Amniotic epithelial cell (primary cell): ENCODE measurements around the gene DIS3L2.
"Not testable (repeated sequence)": the region's sequence is repeated elsewhere in the genome, so short reads cannot be mapped to it uniquely, and the experiment has no call there.

Source experiments
- DNase-seq: peaks from one replicate; pipeline ENCODE4 v3.0.0-alpha.2; 2010; ENCODE audit warnings: low read depth

Gene DIS3L2

DNA sequence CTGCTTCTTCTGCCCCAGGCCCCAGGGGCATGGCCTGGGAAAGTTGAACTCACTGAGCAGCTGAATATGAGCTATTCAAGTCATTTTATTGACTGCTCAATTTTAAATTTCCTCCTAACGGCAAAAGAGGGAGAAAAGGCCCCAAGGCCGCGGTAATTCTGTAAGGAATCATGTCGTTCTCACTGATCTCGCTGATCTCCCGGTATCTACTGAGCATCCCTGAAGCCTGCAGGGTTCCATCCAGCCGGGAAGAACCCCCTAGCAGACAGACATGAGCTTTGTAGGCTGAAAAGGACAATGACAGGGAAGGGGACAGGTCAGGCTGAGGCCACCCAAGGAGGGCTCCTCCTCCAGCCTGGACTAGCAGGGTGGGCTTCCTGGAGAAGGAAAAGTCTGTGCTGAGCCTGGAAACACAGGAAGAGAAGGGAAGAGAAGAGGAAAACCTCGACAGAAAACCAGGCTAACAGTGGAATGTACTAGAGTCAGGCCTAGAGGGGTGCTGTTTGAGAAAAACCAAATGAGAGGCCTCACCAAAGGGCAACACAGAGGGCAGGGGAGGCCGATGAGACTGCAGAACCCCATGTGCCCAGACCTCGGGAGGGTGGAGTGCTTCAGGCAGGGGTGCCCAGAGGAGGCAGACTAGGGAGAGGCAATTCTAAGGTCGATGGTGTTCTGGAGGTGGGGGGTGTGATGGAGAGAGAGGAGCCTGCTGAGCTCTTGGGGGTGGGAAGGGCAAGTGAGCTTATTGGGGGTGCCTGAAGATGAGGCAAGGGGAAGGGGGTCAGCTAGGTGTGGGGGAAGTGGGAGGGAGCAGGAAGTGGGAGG lies 32.4 kb upstream of the DIS3L2 start:
- DNase-seq: no peak

DNA sequence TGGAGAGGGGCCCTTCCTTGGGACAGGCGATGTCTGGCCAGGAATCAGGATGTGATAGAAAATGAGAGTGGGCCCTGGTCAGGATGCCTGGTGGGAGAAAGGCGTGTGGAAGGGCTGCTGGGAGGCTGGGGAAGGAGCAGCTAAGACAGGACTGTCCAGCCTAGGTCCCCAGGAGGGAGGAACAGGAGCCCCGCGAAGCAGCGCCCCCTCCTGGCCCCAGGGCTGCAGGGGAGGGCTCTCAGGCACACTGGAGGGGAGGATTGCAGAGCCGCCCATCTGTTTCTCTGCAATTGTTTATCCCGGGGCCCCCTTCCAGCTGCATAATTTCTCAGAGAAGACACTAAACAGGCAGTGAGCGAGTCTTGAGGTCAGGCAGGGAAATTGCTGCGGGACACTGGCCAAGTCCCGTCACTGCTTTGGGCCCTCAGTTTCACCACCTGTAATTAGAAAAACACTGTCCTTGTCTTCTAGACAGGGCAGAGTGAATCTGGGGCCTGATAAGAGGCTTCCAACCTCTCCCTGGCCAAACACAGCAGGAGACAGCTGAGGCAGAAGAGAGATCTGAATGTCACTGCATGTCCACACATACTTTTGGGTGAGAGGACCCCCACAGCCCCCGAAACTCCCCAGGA lies 31.4 kb upstream of the DIS3L2 start:
- DNase-seq: peak; percentile 19

- no peak for DNase-seq
Measured at GRCh38 chr2:231930593-231931281, 30.8 kb upstream of the DIS3L2 start.

GRCh38 chr2:231931481-231931915 lies 30.0 kb upstream of the DIS3L2 start:
- no peak for DNase-seq

GRCh38 chr2:231932711-231932970 lies 28.9 kb upstream of the DIS3L2 start:
- DNase-seq: peak; percentile 25

GRCh38 chr2:231932985-231933915 lies 28.3 kb upstream of the DIS3L2 start:
- no peak for DNase-seq

GRCh38 chr2:231933916-231934401 lies 27.6 kb upstream of the DIS3L2 start:
- no peak for DNase-seq

GRCh38 chr2:231934441-231935206 lies 26.9 kb upstream of the DIS3L2 start:
- no peak for DNase-seq

GRCh38 chr2:231935207-231935524 lies 26.3 kb upstream of the DIS3L2 start:
- peak; percentile 77 for DNase-seq

GRCh38 chr2:231935815-231936214 lies 25.7 kb upstream of the DIS3L2 start:
- no peak for DNase-seq

- DNase-seq: peak; percentile 41
Measured at GRCh38 chr2:231936491-231936890, 25.0 kb upstream of the DIS3L2 start.

GRCh38 chr2:231937057-231937456 lies 24.5 kb upstream of the DIS3L2 start:
- no peak for DNase-seq

DNA sequence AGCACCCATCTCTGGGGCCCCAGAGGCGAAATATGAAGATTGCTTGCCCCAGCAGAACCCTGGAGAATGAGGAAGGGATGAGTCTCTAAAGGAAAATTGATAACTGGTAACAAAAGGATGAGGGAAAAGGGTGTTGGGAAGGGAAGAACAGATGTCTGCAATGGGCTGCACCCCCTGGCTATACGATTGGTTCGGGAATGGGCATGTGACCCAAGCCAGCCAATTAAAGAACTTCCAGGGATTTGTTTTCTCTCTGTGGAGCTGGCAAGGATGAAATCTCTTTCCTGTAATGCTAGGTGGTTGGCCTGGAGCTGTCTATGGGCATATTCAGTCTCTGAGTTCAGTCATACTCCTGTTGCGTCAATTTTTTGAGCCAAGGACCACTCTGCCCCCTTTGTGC lies 22.5 kb upstream of the DIS3L2 start:
- no peak for DNase-seq

DNA sequence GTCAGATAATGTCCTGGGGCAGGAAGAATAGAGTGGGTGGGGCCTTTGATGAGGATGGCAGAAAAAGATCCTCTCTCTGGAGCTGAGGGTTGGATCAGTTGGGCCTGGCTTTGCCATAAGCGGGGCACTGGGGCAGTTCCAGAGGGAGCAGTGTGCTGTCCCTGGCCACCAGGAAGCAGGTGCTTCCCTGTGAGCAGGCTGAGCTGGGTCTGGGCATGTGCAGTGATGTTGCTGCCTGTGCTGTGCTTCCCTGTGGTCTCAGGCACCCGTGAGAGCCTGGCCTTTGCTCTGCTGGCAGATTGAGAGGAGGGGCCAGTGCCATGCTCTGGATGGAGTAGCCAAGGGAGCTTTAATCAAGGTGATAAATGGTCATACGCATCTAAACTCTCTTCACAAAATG lies 20.7 kb upstream of the DIS3L2 start:
- DNase-seq: no peak

DNA sequence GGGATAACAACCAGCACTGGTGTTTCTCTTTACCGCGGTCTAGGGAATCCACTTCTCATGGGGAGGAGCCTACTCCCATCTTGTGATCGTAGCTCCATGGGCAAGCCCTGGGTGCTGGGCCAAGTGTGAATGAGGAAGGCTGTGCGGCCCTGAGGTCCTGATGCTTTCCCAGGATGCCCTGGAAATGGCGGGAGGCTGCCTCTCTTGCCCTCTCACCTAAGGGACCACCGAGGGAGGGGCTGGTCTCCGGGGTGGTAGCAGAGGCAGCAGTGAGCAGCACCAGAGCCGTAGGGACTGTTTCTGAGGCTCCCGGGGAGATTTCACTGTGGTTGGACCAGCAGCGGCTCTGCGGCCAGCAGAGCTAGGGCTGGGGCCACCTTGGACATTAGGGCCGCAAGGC lies 19.8 kb upstream of the DIS3L2 start:
- DNase-seq: no peak

- DNase-seq: no peak
Measured at GRCh38 chr2:231942180-231942579, 19.3 kb upstream of the DIS3L2 start.

DNA sequence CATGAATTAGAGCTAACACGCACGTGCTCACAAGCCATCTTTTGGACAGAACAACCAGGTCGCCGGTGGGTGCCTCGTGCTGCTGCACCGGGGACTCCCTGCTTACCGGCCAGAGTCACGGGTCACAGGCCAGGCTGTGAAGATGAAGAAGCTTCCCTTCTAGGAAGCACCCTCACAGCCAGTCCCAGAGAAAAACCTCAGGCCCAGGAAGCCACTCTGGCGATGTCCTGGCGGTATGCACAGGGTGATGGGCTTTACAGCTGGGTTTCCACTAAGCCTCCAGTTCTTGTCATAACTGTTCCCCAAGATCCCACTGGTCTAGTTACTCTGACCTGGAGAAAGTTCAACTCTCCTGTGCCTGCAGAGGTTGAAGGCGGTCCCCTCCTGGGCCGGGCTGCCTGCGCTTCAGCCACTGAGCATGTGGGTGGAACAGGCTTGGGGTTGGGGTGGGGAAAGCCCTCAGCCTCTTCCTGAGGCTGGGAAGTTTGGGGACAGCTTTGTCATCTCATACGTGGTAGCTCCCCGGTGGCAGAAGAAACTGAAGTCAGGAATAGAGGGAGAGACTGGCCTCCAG lies 15.2 kb upstream of the DIS3L2 start:
- DNase-seq: no peak

GRCh38 chr2:231947112-231947511 lies 14.4 kb upstream of the DIS3L2 start:
- DNase-seq: not testable (repeated sequence)

- DNase-seq: no peak
Measured at GRCh38 chr2:231947694-231948093, 13.8 kb upstream of the DIS3L2 start.

DNA sequence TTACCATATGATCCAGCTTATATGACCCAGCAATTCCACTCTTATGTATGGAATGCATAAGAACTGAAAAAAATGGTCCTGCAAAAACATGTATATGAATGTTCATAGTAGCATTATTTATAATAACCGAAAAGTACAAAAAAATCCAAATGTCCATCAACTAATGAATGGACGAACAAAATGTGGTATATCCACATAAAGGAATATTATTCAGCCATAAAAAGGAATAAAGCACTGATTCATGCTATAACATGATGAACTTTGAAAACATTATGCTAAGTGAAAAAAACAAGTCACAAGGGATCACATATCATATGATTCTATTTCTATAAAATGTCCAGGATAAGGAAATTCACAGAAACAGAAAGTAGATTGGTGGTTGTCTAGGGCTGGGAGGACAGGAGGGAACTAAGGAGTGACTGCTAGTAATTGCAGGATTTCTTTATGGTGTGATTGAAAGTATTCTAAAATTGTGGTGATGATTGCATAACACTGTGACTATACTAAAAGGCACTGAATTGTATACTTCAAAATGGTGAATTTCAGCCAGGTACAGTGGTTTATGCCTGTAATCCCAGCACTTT lies 10.0 kb upstream of the DIS3L2 start:
- DNase-seq: no peak
